GM12892 (cell line): ENCODE data around the gene PSMD3.

Source experiments
- POLR2A ChIP-seq: IDR thresholded peaks from 2 replicates; pipeline ENCODE4 v1.6.1; 2011; ENCODE audit warnings: low read depth, low read length, control low read depth
- TAF1 ChIP-seq: IDR thresholded peaks from 2 replicates; pipeline ENCODE4 v1.6.1; 2011; ENCODE audit warnings: low read depth, mild to moderate bottlenecking, control low read depth, low read length, borderline replicate concordance

GRCh38 chr17:40023590-40024292 lies 43.1 kb downstream of the PSMD3 start:
- no peak for TF ChIP-seq TAF1
- TF ChIP-seq POLR2A = no peak
